HFF-Myc (cell line): ENCODE data around the gene TOM1.

ENCODE experiments used
- DNase-seq: peaks from one replicate; pipeline ENCODE4 v3.0.0-alpha.2; 2011; ENCODE audit warnings: low read depth; ENCODE audit errors: extremely low read depth
- H3K4me3 ChIP-seq: replicated peaks from 2 replicates; pipeline ENCODE4 v1.5.1; 2011; ENCODE audit warnings: low read depth, mild to moderate bottlenecking, control low read depth, low read length
- CTCF ChIP-seq: IDR thresholded peaks from 2 replicates; pipeline ENCODE4 v1.5.1; 2012; ENCODE audit warnings: mild to moderate bottlenecking, low read depth, low read length, control low read depth; ENCODE audit errors: missing control alignments

Gene TOM1

DNA sequence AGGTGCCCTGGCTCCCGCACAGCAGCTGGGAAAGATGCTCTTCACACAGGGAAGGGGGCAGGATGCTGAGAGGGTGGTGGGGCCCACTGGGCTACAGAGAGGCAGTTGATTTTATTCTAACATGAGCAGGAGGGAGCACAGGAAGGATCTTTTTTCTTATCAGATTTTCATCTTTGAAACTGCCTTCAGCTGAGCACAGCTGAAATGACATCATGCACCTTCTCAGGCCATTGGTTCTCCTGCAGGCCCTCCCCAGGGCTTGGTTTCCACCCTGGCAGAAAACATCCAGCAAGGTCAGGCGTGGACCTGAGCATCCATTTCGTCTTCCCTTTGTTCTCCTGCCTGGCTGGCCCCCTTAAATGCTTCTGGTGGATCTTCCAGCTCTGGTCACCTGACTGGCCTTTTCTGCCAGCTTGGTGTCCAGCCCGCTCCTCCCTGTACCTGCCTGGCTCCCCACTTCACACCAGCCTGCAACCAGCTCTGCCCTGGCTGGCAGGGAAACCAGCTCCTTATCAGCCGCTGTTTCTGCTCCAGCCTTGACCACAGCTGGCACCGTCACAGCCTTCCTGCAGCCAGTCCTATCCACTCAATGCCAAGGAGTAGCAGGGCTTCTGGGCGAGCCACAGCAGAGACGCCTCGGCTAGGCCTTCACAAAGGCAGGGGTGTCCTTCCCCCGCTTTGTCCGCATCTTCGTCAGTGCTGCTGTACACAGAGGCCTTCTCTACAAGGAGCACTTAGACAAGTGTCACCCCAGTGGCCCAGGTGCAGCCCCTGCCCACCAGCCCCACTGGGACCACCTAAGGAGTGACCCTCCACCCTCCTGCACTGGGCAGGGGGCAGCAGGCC, 36.5 kb downstream of the TOM1 start:
- no peak for TF ChIP-seq CTCF
- no peak for DNase-seq
- no peak overlapping the region for H3K4me3 ChIP-seq

DNA sequence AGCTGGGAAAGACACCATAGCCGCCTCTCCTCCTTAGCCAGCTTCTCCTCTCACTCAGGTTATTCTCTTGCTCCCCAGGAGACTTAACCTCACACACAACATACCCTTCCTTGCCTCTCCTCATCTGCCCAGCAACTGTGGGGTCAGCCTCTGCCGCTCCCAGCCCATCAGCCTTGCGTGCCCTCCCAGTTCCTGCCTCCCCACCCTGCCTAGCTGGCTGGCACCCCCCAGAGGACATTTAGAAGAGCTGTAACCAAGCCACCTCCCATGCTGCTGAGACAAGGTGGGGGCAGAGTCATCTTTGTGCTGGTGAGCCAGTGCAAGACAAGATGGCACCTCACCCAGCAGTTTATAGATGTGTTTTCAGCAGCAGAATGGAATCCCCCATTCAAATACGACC, 38.2 kb downstream of the TOM1 start:
- DNase-seq = no peak
- no peak for TF ChIP-seq CTCF
- no peak overlapping the region for H3K4me3 ChIP-seq

DNA sequence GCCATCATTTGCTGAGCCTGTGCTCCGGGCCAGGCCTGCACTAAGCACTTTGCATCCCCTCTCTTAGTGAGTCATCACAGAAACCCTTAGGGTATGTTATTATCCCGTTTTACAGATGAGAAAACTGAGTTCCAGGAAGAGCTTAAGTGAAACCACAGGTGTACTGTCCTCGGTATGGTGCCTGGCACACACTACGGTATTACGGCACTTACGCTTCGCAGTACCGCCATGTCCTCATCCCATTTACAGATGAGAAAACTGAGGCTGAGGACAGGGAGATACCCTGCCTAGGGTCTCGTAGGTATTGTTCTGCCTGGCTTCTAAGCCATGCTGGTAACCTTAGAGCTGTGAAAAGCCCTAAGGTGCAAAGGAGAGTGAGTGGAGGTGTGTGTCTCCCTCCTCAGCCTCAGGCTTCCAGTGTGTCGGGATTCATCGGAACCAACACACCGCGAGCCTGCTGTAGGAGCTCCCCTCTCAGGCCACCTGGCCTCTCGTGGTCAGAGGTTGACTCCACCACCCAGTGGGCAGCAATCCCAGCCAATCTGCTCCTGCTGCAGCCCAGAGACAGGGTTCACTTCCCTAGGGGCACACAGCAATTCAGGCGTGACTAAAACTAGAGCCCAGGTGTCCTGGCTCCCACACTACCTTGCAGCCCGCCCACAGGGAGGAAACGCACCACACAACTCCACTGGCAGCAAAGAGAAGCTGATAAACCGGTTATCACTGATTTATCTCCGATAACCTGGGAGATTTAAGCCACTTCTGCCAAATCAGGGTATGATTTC, 41.6 kb downstream of the TOM1 start:
- no peak for DNase-seq
- no peak overlapping the region for H3K4me3 ChIP-seq
- TF ChIP-seq CTCF = no peak

DNA sequence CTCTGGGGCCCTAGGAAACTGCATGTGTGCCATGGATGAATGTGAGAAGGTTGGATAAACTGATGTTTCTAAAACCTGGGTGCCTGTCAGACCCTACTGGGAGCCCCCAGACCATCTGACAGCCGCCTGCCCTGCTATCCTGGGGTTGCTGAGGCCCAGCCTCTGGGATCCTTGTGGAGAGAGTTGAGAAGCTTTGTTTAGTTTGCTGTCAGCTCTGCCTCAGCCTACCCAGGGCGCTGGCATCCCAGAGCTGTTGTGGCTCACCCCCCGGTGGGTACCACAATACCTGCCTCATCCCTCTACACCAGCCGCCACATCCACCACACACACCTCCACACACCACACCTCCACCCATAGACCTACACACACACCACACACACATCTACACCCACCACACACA, 42.7 kb downstream of the TOM1 start:
- no peak for TF ChIP-seq CTCF
- no peak for DNase-seq
- no peak overlapping the region for H3K4me3 ChIP-seq

DNA sequence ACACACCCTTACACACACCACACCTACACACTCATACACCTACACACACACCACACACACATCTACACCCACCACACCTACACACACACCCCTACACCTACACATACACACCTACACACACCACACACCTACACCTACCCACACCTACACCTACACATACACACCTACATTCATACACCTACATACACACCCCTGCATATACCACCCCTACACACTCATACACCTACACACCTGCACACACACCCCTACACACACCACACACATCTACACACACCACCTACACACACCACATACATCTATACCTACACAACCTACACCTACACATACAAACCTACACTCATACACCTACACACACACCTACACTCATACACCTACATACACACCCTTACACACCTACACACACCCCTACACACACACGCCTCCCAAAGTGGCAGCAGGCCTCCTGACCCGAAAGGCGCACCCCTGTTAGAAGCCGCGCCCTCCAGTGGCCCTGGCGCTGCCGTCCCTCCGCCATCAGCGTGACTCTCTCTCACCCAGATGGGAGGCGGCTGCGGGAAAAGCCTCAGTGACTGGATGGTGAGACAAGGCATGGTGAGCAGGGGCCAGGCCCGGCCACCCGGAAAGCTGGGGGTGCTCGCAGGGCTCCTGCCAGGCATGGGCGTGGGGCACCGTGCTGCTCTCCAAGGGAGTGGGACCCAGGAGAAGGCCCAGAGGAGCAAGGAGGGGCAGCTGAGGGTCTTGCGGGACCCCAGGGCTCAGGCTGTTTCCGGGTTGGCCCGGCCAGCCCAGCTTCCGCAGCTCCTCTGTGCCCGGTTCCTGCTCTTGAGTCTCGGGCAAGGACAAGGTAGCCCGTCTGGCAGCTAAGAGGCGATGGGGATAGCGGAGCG, 44.2 kb downstream of the TOM1 start:
- TF ChIP-seq CTCF = no peak
- no peak overlapping the region for H3K4me3 ChIP-seq
- no peak for DNase-seq

DNA sequence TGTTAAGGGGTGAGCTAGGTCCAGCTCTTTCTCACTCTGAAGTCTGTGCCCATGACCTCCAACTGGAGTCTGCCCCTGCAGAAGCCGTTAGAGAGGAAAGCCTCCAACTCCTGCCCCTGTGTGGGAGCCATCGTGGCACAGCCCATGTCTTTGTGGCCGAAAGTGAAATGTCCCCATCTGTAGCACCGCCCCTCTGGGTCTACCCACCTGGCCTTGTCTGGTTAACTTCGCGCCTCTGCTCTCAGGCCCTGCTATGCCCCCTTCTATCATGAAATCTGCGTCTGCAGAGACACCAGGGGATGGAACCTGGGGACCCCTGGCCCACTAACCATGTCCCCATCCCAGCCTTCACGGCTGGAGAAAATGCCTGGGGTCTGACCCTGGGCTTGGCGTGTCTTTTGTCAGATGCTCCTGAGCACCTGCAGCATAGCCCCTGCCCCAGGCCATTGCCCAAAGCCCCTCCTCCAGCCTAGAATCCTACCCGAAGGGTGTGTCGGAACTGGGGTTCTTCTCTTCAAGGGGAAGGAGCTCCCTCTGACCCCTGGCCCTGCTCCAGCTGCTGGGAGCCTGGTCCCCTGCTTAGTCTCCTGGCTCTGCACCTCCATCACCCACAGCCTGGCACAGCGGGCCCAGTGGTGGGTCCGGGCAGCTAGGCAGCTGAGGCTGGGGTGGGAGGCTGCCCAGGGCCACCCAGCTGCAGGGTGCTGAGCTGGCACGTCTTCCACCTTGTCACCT, 45.4 kb downstream of the TOM1 start:
- no peak for TF ChIP-seq CTCF
- DNase-seq = no peak
- H3K4me3 ChIP-seq = no peak overlapping the region
